ENCODE measurements around the gene TUBB4A.
"Not testable (repeated sequence)": the region's sequence is repeated elsewhere in the genome, so short reads cannot be mapped to it uniquely, and the experiment has no call there.

TUBB4A gene

GRCh38 chr19:6501740-6502648 lies at the start of gene TUBB4A:
TUBB4A (minus strand) TSS chr19:6502309; CDS start chr19:6502212, 97 bp downstream.
- DNase-seq = no peak

GRCh38 chr19:6551091-6551490 lies 49.0 kb upstream of the TUBB4A start:
- no peak for DNase-seq

- DNase-seq = not testable (repeated sequence)
Observed at GRCh38 chr19:6550679-6551078, 48.6 kb upstream of the TUBB4A start.

- no peak for DNase-seq
Observed at GRCh38 chr19:6543866-6544347, 41.8 kb upstream of the TUBB4A start.

GRCh38 chr19:6540918-6541689 lies 39.0 kb upstream of the TUBB4A start:
- DNase-seq = no peak

GRCh38 chr19:6539514-6539913 lies 37.4 kb upstream of the TUBB4A start:
- DNase-seq = no peak

- DNase-seq = no peak
Observed at GRCh38 chr19:6535558-6536137, 33.5 kb upstream of the TUBB4A start.

GRCh38 chr19:6534451-6535093 lies 32.5 kb upstream of the TUBB4A start:
- no peak for DNase-seq

- no peak for DNase-seq
Observed at GRCh38 chr19:6533746-6534418, 31.8 kb upstream of the TUBB4A start.

GRCh38 chr19:6533000-6533328 lies 30.9 kb upstream of the TUBB4A start:
- no peak for DNase-seq

- no peak for DNase-seq
Observed at GRCh38 chr19:6532244-6532999, 30.3 kb upstream of the TUBB4A start.

- no peak for DNase-seq
Observed at GRCh38 chr19:6531956-6532243, 29.8 kb upstream of the TUBB4A start.

GRCh38 chr19:6531163-6531955 lies 29.2 kb upstream of the TUBB4A start:
- no peak for DNase-seq

GRCh38 chr19:6530386-6531162 lies 28.5 kb upstream of the TUBB4A start, which contains the start of gene TNFSF9:
TNFSF9 (plus strand) TSS chr19:6531026; CDS start chr19:6531037, 11 bp downstream.
- DNase-seq = peak; percentile 77

- DNase-seq = no peak
Observed at GRCh38 chr19:6529937-6530385, 27.9 kb upstream of the TUBB4A start.

- no peak for DNase-seq
Observed at GRCh38 chr19:6529351-6529750, 27.2 kb upstream of the TUBB4A start.

GRCh38 chr19:6528544-6529121 lies 26.5 kb upstream of the TUBB4A start:
- no peak for DNase-seq

GRCh38 chr19:6527893-6528543 lies 25.9 kb upstream of the TUBB4A start:
- no peak for DNase-seq

- no peak for DNase-seq
Observed at GRCh38 chr19:6524311-6524710, 22.2 kb upstream of the TUBB4A start.

Data from SHP77 (cell line).